ENCODE results near the gene ERI3.

Gene ERI3

GRCh38 chr1:44259090-44259489 is 96.0 kb downstream of the ERI3 start:
- no peak for DNase-seq

- DNase-seq, result no peak
Observed at GRCh38 chr1:44256762-44257554, 98.1 kb downstream of the ERI3 start.

GRCh38 chr1:44254392-44254910 is 100.6 kb downstream of the ERI3 start:
- DNase-seq, result no peak

- DNase-seq, result no peak
Observed at GRCh38 chr1:44251989-44252671, 102.9 kb downstream of the ERI3 start.

GRCh38 chr1:44251486-44251885 is 103.6 kb downstream of the ERI3 start:
- no peak for DNase-seq

- no peak for DNase-seq
Observed at GRCh38 chr1:44250068-44250781, 104.8 kb downstream of the ERI3 start.

- DNase-seq, result no peak
Observed at GRCh38 chr1:44249543-44249942, 105.5 kb downstream of the ERI3 start.

GRCh38 chr1:44246806-44247205 is 108.3 kb downstream of the ERI3 start:
- no peak for DNase-seq

- DNase-seq, result no peak
Observed at GRCh38 chr1:44244986-44245385, 110.1 kb downstream of the ERI3 start.

- DNase-seq, result no peak
Observed at GRCh38 chr1:44243782-44244495, 111.1 kb downstream of the ERI3 start.

GRCh38 chr1:44242746-44243145 is 112.3 kb downstream of the ERI3 start:
- no peak for DNase-seq

- DNase-seq, result no peak
Observed at GRCh38 chr1:44240802-44241671, 114.0 kb downstream of the ERI3 start.

- DNase-seq, result no peak
Observed at GRCh38 chr1:44239961-44240371, 115.1 kb downstream of the ERI3 start.

- DNase-seq, result no peak
Observed at GRCh38 chr1:44239331-44239960, 115.6 kb downstream of the ERI3 start.

GRCh38 chr1:44238660-44239059 is 116.4 kb downstream of the ERI3 start:
- DNase-seq, result no peak

- DNase-seq, result peak; percentile 25 to 44
Observed at GRCh38 chr1:44237721-44238457, 117.2 kb downstream of the ERI3 start.

- DNase-seq, result no peak
Observed at GRCh38 chr1:44236490-44237272, 118.4 kb downstream of the ERI3 start.

- DNase-seq, result no peak
Observed at GRCh38 chr1:44235808-44236207, 119.2 kb downstream of the ERI3 start.

- DNase-seq, result no peak
Observed at GRCh38 chr1:44233593-44233992, 121.5 kb downstream of the ERI3 start.

- DNase-seq, result no peak
Observed at GRCh38 chr1:44230796-44231195, 124.3 kb downstream of the ERI3 start.

Measured in stimulated activated CD4-positive, alpha-beta T cell treated with anti-CD3 and anti-CD28 coated beads, Interleukin-4, amount 100 ng/mL, for 4 hours (primary cell).